ENCODE results near the gene PCDHGC4.

DNA sequence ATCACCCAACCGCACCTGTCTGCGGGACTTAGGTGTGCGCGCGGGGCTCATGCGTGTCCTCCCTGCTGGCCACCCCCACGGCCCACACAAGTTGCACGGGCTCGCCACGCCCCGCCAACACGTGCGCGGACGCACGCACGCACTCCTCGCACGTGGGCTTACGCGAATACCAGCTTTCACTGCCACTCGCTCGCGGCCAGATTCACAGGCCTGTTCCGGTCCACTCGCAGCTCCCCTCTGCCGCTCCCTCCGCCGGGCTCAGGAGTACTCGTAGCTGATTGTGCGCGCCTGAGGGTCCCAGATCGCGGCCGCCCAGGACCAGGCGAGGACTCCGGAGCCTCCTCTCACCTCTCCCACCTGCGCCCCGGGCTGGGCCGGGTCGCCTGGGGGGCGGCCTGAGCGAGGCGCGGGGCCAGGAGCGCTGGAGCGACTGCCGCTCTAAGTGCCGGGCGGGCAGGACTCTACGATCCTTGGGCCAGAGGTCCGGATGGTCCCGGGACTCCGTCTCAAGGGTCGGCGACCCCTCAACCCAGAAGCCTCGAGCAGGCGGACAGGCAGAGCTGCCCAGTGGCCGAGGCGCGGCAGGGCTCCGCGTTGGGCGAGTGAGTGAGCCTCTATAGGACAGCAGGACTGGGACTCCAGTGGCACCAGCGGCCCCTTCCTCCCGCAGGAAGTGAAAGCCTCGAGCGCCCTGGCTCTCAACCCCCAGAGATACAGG, 7.5 kb downstream of the PCDHGC4 start:
- no peak for TF ChIP-seq POLR2AphosphoS5 (IDR thresholded peaks at IDR 0.05; ENCODE audit: low read depth, low read length)
- no peak for TF ChIP-seq CTCF (IDR thresholded peaks at IDR 0.05)
- TF ChIP-seq SIN3A (IDR thresholded peaks at IDR 0.05; ENCODE audit: borderline replicate concordance, insufficient read depth, low read depth, low read length), result no peak
- TF ChIP-seq, protein P1, sequence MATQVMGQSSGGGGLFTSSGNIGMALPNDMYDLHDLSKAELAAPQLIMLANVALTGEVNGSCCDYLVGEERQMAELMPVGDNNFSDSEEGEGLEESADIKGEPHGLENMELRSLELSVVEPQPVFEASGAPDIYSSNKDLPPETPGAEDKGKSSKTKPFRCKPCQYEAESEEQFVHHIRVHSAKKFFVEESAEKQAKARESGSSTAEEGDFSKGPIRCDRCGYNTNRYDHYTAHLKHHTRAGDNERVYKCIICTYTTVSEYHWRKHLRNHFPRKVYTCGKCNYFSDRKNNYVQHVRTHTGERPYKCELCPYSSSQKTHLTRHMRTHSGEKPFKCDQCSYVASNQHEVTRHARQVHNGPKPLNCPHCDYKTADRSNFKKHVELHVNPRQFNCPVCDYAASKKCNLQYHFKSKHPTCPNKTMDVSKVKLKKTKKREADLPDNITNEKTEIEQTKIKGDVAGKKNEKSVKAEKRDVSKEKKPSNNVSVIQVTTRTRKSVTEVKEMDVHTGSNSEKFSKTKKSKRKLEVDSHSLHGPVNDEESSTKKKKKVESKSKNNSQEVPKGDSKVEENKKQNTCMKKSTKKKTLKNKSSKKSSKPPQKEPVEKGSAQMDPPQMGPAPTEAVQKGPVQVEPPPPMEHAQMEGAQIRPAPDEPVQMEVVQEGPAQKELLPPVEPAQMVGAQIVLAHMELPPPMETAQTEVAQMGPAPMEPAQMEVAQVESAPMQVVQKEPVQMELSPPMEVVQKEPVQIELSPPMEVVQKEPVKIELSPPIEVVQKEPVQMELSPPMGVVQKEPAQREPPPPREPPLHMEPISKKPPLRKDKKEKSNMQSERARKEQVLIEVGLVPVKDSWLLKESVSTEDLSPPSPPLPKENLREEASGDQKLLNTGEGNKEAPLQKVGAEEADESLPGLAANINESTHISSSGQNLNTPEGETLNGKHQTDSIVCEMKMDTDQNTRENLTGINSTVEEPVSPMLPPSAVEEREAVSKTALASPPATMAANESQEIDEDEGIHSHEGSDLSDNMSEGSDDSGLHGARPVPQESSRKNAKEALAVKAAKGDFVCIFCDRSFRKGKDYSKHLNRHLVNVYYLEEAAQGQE (IDR thresholded peaks at IDR 0.05; ENCODE audit: insufficient read depth in 1 of 2, low read depth in 2 of 2, low read length in 1 of 2), result no peak
